ENCODE data around the gene RORC. TPM values are rescaled to one million over a fixed set of nuclear protein-coding genes. Genes with fewer than 3 reads are reported as not detected.

RORC gene
- 0.52 and 0.54 TPM in 2 replicates for total RNA-seq (2021; fragmentation: NEBNext Ultra II Directional; extraction: Animal tissue kit (Norgen Biotek cat#: 25700))
- 0.44 and 0.52 TPM in 2 replicates for polyA plus RNA-seq (2011; rRNA removed)
- 0.47 TPM for polyA plus RNA-seq (2011; cell fraction: cytosol; rRNA removed)
- 0.66 TPM for polyA plus RNA-seq (2011; cell fraction: nucleus; rRNA removed)
- polyA plus RNA-seq (2012, experiment 1 of 2) = 0.28 to 0.44 TPM (median 0.37 TPM) in 4 replicates
- 0.39 TPM for polyA plus RNA-seq (2012, experiment 2 of 2)
- 0.30 TPM for polyA plus RNA-seq (2013, experiment 1 of 2)
- 0.28 TPM for polyA plus RNA-seq (2013, experiment 2 of 2)
- 0.76 and 0.90 TPM in 2 replicates for polyA minus RNA-seq (2011; rRNA and poly(A)+ RNA removed)
- polyA minus RNA-seq (2011; cell fraction: cytosol; rRNA and poly(A)+ RNA removed) = 0.44 TPM
- polyA minus RNA-seq (2011; cell fraction: nucleus; rRNA and poly(A)+ RNA removed) = 1.2 TPM
- long read RNA-seq, experiment 1 = 0 reads
- long read RNA-seq, experiment 2 = 0 reads

GRCh38 chr1:151831605-151832004 lies at the start of gene RORC:
RORC (minus strand) TSS chr1:151831802; CDS start chr1:151831764, 38 bp downstream.
- H4K8ac ChIP-seq (ENCODE audit: extremely low read depth, insufficient read depth, low read length) = peak within 1 kb of the TSS; percentile 79
- H3K27ac ChIP-seq (ENCODE audit: low read depth, low read length) = no peak within 1 kb of the TSS
- H2AFZ ChIP-seq (ENCODE audit: low read length) = no peak within 1 kb of the TSS
- H3K4me3 ChIP-seq (ENCODE audit: extremely low read depth in 1 of 4, insufficient read depth in 2 of 4, low read depth in 3 of 4, low read length in 4 of 4) = no peak within 1 kb of the TSS
- no peaks in the 10 kb centered on the region; a peak in 3 of 7 replicates for H3K27me3 ChIP-seq (replicated peaks in 1 of 4; ENCODE audit: control insufficient read depth in 3 of 4, extremely low read depth in 1 of 4, insufficient read depth in 3 of 4, low read length in 3 of 4)
- H3K9me3 ChIP-seq (ENCODE audit: insufficient read depth in 2 of 2, low read depth in 1 of 2, low read length in 1 of 2) = no peaks in the 10 kb centered on the region
- H3K79me2 ChIP-seq (ENCODE audit: control insufficient read depth in 1 of 2, insufficient read depth in 2 of 2, low read length in 2 of 2) = no peaks in the 10 kb centered on the region
- peak within 1 kb of the TSS; percentile 31 for H4K91ac ChIP-seq (replicated peaks; ENCODE audit: insufficient read length, low read length)
- H3K56ac ChIP-seq (replicated peaks; ENCODE audit: insufficient read length, low read depth, low read length) = no peak within 1 kb of the TSS
- no peak within 1 kb of the TSS for H3K4ac ChIP-seq (replicated peaks; ENCODE audit: insufficient read length, low read depth, low read length)
- DNase-seq (ENCODE audit: low read depth in 1 of 2, low spot score in 2 of 2) = no peak
- H3K36me3 ChIP-seq (ENCODE audit: control insufficient read depth in 2 of 4, insufficient read depth in 4 of 4, low read length in 3 of 4) = no peaks in the 10 kb centered on the region
- no peaks in the 10 kb centered on the region for H3K79me1 ChIP-seq (ENCODE audit: low read depth, low read length)
- ChIA-PET POLR2A (ENCODE audit: partially characterized antibody) (no interaction called here), CTCF (ENCODE audit: partially characterized antibody) (interaction anchor here (1.7 kb wide), 1 partner anchor 138 kb away, joined by 8 read pairs; no protein-coding TSS in a partner anchor)
- no peak for FAIRE-seq
- no peak within 1 kb of the TSS for H3K9ac ChIP-seq (replicated peaks in 1 of 4; ENCODE audit: extremely low read depth in 1 of 4, low read depth in 3 of 4, low read length in 3 of 4)
- H3K23ac ChIP-seq (ENCODE audit: insufficient read length) = no peak within 1 kb of the TSS
- H2BK15ac ChIP-seq (ENCODE audit: low read length) = peak within 1 kb of the TSS; percentile 88; the same call in 1 of the 2 replicates
- no peaks in the 10 kb centered on the region for H4K20me1 ChIP-seq (replicated peaks in 1 of 2; ENCODE audit: control insufficient read depth in 1 of 2, insufficient read depth in 2 of 2, low read length in 2 of 2)
- peak within 1 kb of the TSS in 1 of 2 experiments; percentile 1; a peak in 2 of 4 replicates for H3K4me2 ChIP-seq (ENCODE audit: insufficient read depth in 1 of 2, low read depth in 2 of 2, low read length in 2 of 2)
- H2BK120ac ChIP-seq (replicated peaks; ENCODE audit: low read depth, low read length) = no peak within 1 kb of the TSS
- no peak within 1 kb of the TSS for H4K5ac ChIP-seq (ENCODE audit: insufficient read length, low read depth, low read length)
- no peak within 1 kb of the TSS; the same call in 1 of the 2 replicates for H2AK5ac ChIP-seq (ENCODE audit: low read depth, low read length)
- peak within 1 kb of the TSS; percentile 71; the same call in 1 of the 2 replicates for H3K18ac ChIP-seq (ENCODE audit: extremely low read depth, low read length)
- peak within 1 kb of the TSS; percentile 68; the same call in 1 of the 2 replicates for H2BK12ac ChIP-seq (ENCODE audit: low read depth, low read length)
- H3K14ac ChIP-seq (ENCODE audit: insufficient read length) = no peak within 1 kb of the TSS
- H2BK5ac ChIP-seq (ENCODE audit: low read depth, low read length) = peak within 1 kb of the TSS; percentile 86; the same call in 1 of the 2 replicates
- WGBS, 2 experiments (ENCODE audit: extremely low coverage in 1 of 2, insufficient coverage in 1 of 2, insufficient read length in 1 of 2, insufficient replicate concordance in 2 of 2, low coverage in 1 of 2, low lambda C conversion rate in 2 of 2, missing lambda C conversion rate in 1 of 2) = 83% methylated on average over 2 of the region's 5 CpGs; no CpG with 5 or more reads in 1 of the 2 experiments
- H3K4me1 ChIP-seq (replicated peaks in 1 of 4; ENCODE audit: control insufficient read depth in 3 of 4, insufficient read depth in 4 of 4, low read length in 3 of 4) = peaks cover 12 to 30% (median 20%) of the 10 kb centered on the region in 4 experiments
- H3K23me2 ChIP-seq (ENCODE audit: low read depth, low read length) = peaks cover 5% of the 10 kb centered on the region; the same call in 1 of the 2 replicates
- H2BK20ac ChIP-seq (ENCODE audit: low read length) = no peak within 1 kb of the TSS; the same call in 1 of the 2 replicates
- TF ChIP-seq ATF2 (IDR thresholded peaks at IDR 0.05; ENCODE audit: low read length) (no peak), EGR1 (IDR thresholded peaks at IDR 0.05; ENCODE audit: borderline replicate concordance, low read depth, low read length) (no peak)

Measured in H1 (cell line).